SK-N-SH (cell line): ENCODE results near the gene SLC37A1.

Source experiments
- USF2 ChIP-seq: fragments of 150-350 bp; IDR thresholded peaks from 2 replicates; pipeline ENCODE4 v1.6.1; 2017; ENCODE audit warnings: antibody characterized with exemption, low read length, low read depth, borderline replicate concordance
- TF ChIP-seq, protein P1 (sequence below): IDR thresholded peaks from 2 replicates; pipeline ENCODE4 v1.4.0; 2012; ENCODE audit warnings: low read depth

DNA sequence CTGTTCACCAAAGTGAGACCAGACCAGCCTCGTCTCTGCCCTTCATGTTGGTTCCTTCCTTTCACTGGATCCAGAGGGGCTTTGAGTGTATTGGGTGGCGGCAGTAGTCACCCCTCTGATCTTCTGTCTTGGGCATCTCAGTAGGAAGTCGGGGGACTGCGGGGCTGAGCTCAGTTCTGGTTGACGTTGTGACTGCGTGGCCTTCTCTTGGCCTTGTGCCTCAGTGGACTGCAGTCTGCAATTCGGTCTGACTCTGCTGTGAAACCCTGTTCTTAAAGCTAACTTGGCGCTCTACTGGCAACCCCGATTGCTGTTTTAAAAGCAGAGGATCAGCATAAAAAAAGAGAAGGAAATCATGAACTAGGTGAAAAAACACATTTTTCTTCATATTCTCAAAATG is 56.7 kb downstream of the SLC37A1 start:
- TF ChIP-seq, protein P1, sequence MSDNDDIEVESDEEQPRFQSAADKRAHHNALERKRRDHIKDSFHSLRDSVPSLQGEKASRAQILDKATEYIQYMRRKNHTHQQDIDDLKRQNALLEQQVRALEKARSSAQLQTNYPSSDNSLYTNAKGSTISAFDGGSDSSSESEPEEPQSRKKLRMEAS = no peak
- TF ChIP-seq USF2 = no peak
